Body of pancreas (tissue), 4 donors: Measurements from ENCODE around the gene MRPS25.

ENCODE experiments used
- CTCF ChIP-seq, 7 experiments: fragments of 450-650 bp in 4 of 7; fragments of 200-600 bp in 3 of 7; sonication (generic) in 3 of 7; IDR thresholded peaks; one replicate each; pipeline ENCODE4 v1.5.1; 2016 to 2019; ENCODE audit warnings: antibody characterized with exemption in 7 of 7
- POLR2A ChIP-seq, 3 donors: fragments of 450-650 bp; IDR thresholded peaks; one replicate each; pipeline ENCODE4 v1.6.1; 2016; ENCODE audit warnings: antibody characterized with exemption in 3 of 3, mild to moderate bottlenecking in 2 of 3

DNA sequence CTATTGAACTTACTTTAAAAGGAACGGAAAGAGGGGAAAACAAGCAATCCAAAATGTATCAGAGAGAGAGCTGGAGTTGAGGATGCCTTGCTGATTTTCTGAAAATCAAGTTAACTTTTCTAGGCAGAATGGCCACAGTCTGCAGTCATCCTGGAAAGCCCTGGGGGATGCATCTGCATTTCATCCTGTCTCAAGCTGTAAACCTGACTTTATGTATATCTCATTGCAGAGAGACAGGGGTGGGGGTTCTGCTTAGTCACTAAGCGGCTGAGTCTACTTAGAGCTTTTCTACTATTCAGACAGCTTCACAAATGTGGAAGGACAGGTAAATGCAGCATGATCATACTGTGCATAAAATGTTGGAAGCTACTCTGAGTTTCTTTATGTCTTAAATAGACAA, 41.4 kb downstream of the MRPS25 start:
- no peak for TF ChIP-seq CTCF (IDR thresholded peaks at IDR 0.05)
- no peak for TF ChIP-seq POLR2A (IDR thresholded peaks at IDR 0.05)
